Ovary (tissue), 9 donors: Measurements from ENCODE around the gene KCNMA1. TPM values are rescaled to one million over a fixed set of nuclear protein-coding genes. Genes with fewer than 3 reads are reported as not detected.

Experiments
- DNase-seq, 5 donors: peaks; one replicate each; pipeline ENCODE4 v3.0.0-alpha.2; 2019 to 2020
- H3K27ac ChIP-seq, 2 donors: fragments of 200-600 bp; one replicate each; pipeline versions ENCODE4 v1.5.1 to v1.8.0; 2019 to 2022
- H3K27me3 ChIP-seq: fragments of 200-600 bp; one replicate; pipeline ENCODE4 v1.8.0; 2022
- H3K36me3 ChIP-seq: fragments of 200-600 bp; sonication (generic); one replicate; pipeline ENCODE4 v1.5.1; 2019
- H3K4me1 ChIP-seq: one replicate; pipeline ENCODE4 v1.8.1; 2013; ENCODE audit warnings: mild to moderate bottlenecking, moderate library complexity; ENCODE audit not compliant: insufficient read depth
- H3K4me3 ChIP-seq: fragments of 200-600 bp; sonication (generic); one replicate; pipeline ENCODE4 v1.5.1; 2017
- H3K9me3 ChIP-seq, 2 donors: fragments of 200-600 bp in 1 of 2; sonication (generic) in 1 of 2; one replicate each; pipeline versions ENCODE4 v1.5.1 to v1.8.1; 2013 to 2019; ENCODE audit warnings: mild to moderate bottlenecking in 1 of 2, moderate library complexity in 1 of 2
- CTCF ChIP-seq, 3 donors: fragments of 450-650 bp in 2 of 3; fragments of 200-600 bp in 1 of 3; IDR thresholded peaks; one replicate each; pipeline versions ENCODE4 v1.5.1 to v1.8.0; 2016 to 2022; ENCODE audit warnings: antibody characterized with exemption in 3 of 3, mild to moderate bottlenecking in 1 of 3
- EP300 ChIP-seq: sonication (generic); formaldehyde crosslinking; IDR thresholded peaks from one replicate; pipeline ENCODE4 v1.6.1; 2017; ENCODE audit warnings: antibody characterized with exemption
- POLR2A ChIP-seq: fragments of 450-650 bp; IDR thresholded peaks from one replicate; pipeline ENCODE4 v1.6.1; 2017; ENCODE audit warnings: antibody characterized with exemption, mild to moderate bottlenecking, moderate library complexity
- WGBS, 3 donors: extraction: QIAGEN DNeasy Blood & Tissue Kit in 1 of 3; methylation state at CpG; one replicate each; pipeline versions ENCODE4 v1.1.5 to v1.1.7; 2013 to 2017; 5-methylcytosine and 5-hydroxymethylcytosine counted together
- intact Hi-C, 4 donors: fragments of 100-400 bp; cut with DNase I; formaldehyde crosslinking; loops; one replicate each; pipeline versions ENCODE4 v1.11.0 to v1.15.1; 2022 to 2023
- polyA plus RNA-seq, 2 donors: library from polyadenylated mRNA; stranded (reverse); fragments of 200-250 nt in 1 of 2; fragments of 350-450 nt in 1 of 2; fragmentation: Illumina TruSeq in 1 of 2; extraction: RNeasy Lipid Tissue Mini Kit (QIAGEN cat#74804) in 1 of 2; gene quantifications; one replicate each; pipeline ENCODE4 v1.2.3, GENCODE V29; 2013 to 2014
- total RNA-seq, 7 donors: library from RNA; depleted of rRNA in 2 of 7; stranded (reverse); fragments of >200 nt in 2 of 7; fragmentation: NEBNext Ultra II Directional in 3 of 7; extraction: Animal tissue kit (Norgen Biotek cat#: 25700) in 3 of 7; gene quantifications; one replicate each; pipeline versions ENCODE4 v1.1.0 to v1.2.4, GENCODE V29; 2016 to 2023
- donor health status: DM: no; HTN: no; CAD: no; lungs with moderate emphysema.
- donor health status: DM: no; HTN: no; CAD: no.
- donor health status: Bipolar disorder and iron deficiency.
- donor health status: DM: yes; HTN: yes; CAD: no.
- donor health status: DM: no; HTN: no; CAD: no.
- donor health status: DM: yes; HTN: yes; CAD: no.

KCNMA1 gene
- total and polyA plus RNA-seq, 9 donors = 7.0 to 83.8 (median 25.1) TPM

- Histone ChIP-seq H3K9me3 (no peaks in the 10 kb centered on the region), H3K4me3 (no peak overlapping the region), H3K4me1 (no peaks in the 10 kb centered on the region), H3K36me3 (no peaks in the 10 kb centered on the region), H3K27me3 (no peaks in the 10 kb centered on the region), H3K27ac (no peak overlapping the region)
- TF ChIP-seq EP300 (no peak), POLR2A (no peak), CTCF (IDR thresholded peaks at IDR 0.05) (no peak)
- DNase-seq = no peak
- whole genome bisulfite sequencing, 3 donors = 43 to 59% (median 56%) methylated on average over 2 of the region's 2 CpGs
- intact Hi-C loops = no loop called here
Measured at GRCh38 chr10:76937181-76937600, 700.4 kb downstream of the KCNMA1 start.

GRCh38 chr10:76935941-76936613 is 701.5 kb downstream of the KCNMA1 start:
- intact Hi-C loops = no loop called here
- WGBS, 3 donors = 41 to 50% (median 46%) methylated on average over 4 of the region's 4 CpGs
- no peak overlapping the region for H3K27ac ChIP-seq

GRCh38 chr10:76928565-76928964 is 709.0 kb downstream of the KCNMA1 start:
- Histone ChIP-seq H3K27ac (no peak overlapping the region), H3K9me3 (no peaks in the 10 kb centered on the region), H3K4me3 (no peak overlapping the region), H3K4me1 (no peaks in the 10 kb centered on the region), H3K36me3 (no peaks in the 10 kb centered on the region), H3K27me3 (no peaks in the 10 kb centered on the region)
- TF ChIP-seq CTCF (IDR thresholded peaks at IDR 0.05) (no peak), POLR2A (no peak), EP300 (no peak)
- DNase-seq = no peak
- intact Hi-C loops = no loop called here
- WGBS, 3 donors = 96 to 98% (median 97%) methylated on average over 7 of the region's 7 CpGs

More at GRCh38 chr10:76935941-76936613, 701.5 kb downstream of the KCNMA1 start:
- Histone ChIP-seq H3K4me3 (no peak overlapping the region), H3K36me3 (no peaks in the 10 kb centered on the region), H3K27me3 (no peaks in the 10 kb centered on the region), H3K9me3 (no peaks in the 10 kb centered on the region), H3K4me1 (no peaks in the 10 kb centered on the region)
- no peak for DNase-seq
- no peak for TF ChIP-seq POLR2A
- no peak for TF ChIP-seq CTCF (IDR thresholded peaks at IDR 0.05)
- no peak for TF ChIP-seq EP300

GRCh38 chr10:76925636-76926405 is 711.8 kb downstream of the KCNMA1 start:
- DNase-seq = no peak
- Histone ChIP-seq H3K9me3 (no peaks in the 10 kb centered on the region), H3K27me3 (no peaks in the 10 kb centered on the region), H3K27ac (no peak overlapping the region), H3K4me1 (peaks cover 5% of the 10 kb centered on the region), H3K36me3 (no peaks in the 10 kb centered on the region), H3K4me3 (no peak overlapping the region)
- 80 to 83% (median 81%) methylated on average over 6 of the region's 6 CpGs for WGBS, 3 donors
- intact Hi-C loops = no loop called here
- TF ChIP-seq POLR2A (no peak), EP300 (no peak), CTCF (IDR thresholded peaks at IDR 0.05) (no peak)
